Kidney (tissue), 14 donors: ENCODE results near the gene CLDN9. TPM values are rescaled to one million over a fixed set of nuclear protein-coding genes. Genes with fewer than 3 reads are reported as not detected.
A peak's percentile ranks its signal among the peaks of the same experiment; 100 is the strongest.

Experiments
- DNase-seq, 5 donors: peaks; one replicate each; pipeline ENCODE4 v3.0.0-alpha.2; 2013 to 2020
- FAIRE-seq: peaks from 2 replicates; lab custom pipeline; 2012; peaks lifted over from hg19 to GRCh38; lab: Jason Lieb, UNC
- H3K27ac ChIP-seq, 2 donors: one replicate each; pipeline ENCODE4 v1.7.0; 2013; ENCODE audit warnings: low read depth in 2 of 2, low read length in 2 of 2, inconsistent platforms in 1 of 2
- H3K27me3 ChIP-seq: one replicate; pipeline ENCODE4 v1.7.1; 2013; ENCODE audit warnings: low read length, inconsistent platforms; ENCODE audit not compliant: control insufficient read depth, insufficient read depth
- H3K36me3 ChIP-seq, 3 donors: one replicate each; pipeline versions ENCODE4 v1.7.0 to v1.7.1; 2013; ENCODE audit warnings: low read length in 3 of 3, control low read depth in 1 of 3, inconsistent platforms in 1 of 3; ENCODE audit not compliant: insufficient read depth in 3 of 3, control insufficient read depth in 2 of 3
- H3K4me1 ChIP-seq, 3 donors: one replicate each; pipeline versions ENCODE4 v1.7.0 to v1.7.1; 2013; ENCODE audit warnings: low read length in 3 of 3, inconsistent platforms in 1 of 3, low read depth in 1 of 3; ENCODE audit not compliant: control insufficient read depth in 2 of 3, insufficient read depth in 2 of 3
- H3K4me3 ChIP-seq, 3 donors: one replicate each; pipeline versions ENCODE4 v1.7.0 to v1.8.1; 2013; ENCODE audit warnings: low read length in 3 of 3, control low read depth in 1 of 3, inconsistent platforms in 1 of 3
- H3K9ac ChIP-seq, 3 donors: one replicate each; pipeline versions ENCODE4 v1.7.0 to v1.7.1; 2013; ENCODE audit warnings: low read length in 3 of 3, control low read depth in 1 of 3, inconsistent platforms in 1 of 3
- H3K9me3 ChIP-seq, 3 donors: one replicate each; pipeline versions ENCODE4 v1.7.0 to v1.7.1; 2013; ENCODE audit warnings: low read length in 3 of 3, control low read depth in 1 of 3, inconsistent platforms in 1 of 3; ENCODE audit not compliant: control insufficient read depth in 2 of 3, insufficient read depth in 1 of 3
- intact Hi-C: fragments of 100-400 bp; cut with DNase I; formaldehyde crosslinking; loops from one replicate; pipeline ENCODE4 v1.11.1; 2022
- polyA plus RNA-seq: library from polyadenylated mRNA; stranded (reverse); fragments of 350-450 nt; fragmentation: Illumina TruSeq; extraction: RNeasy Lipid Tissue Mini Kit (QIAGEN cat#74804); gene quantifications from one replicate; pipeline ENCODE4 v1.2.3, GENCODE V29; 2014; ENCODE audit warnings: low read depth, low replicate concordance; ENCODE audit not compliant: insufficient read depth
- total RNA-seq: library from RNA; stranded (reverse); fragmentation: NEBNext Ultra II Directional; extraction: Animal tissue kit (Norgen Biotek cat#: 25700); gene quantifications from one replicate; pipeline ENCODE4 v1.2.1, GENCODE V29; 2021
- TF ChIP-seq, protein P1 (sequence below): IDR thresholded peaks from 3 replicates; pipeline ENCODE4 v1.5.1; 2012; ENCODE audit warnings: mild to moderate bottlenecking, moderate library complexity, borderline replicate concordance; ENCODE audit not compliant: insufficient read depth; ENCODE audit errors: extremely low read depth
- donor health status: control.
- donor health status: control.
- donor health status: control.
- donor health status: control.
- donor health status: control.
- donor health status: DM: yes; HTN: yes; CAD: no.
- donor health status: Normal renal cell carcinoma (clear cell type).

The CLDN9 gene
- total and polyA plus RNA-seq, 2 donors from 2014 or later, result 0.60 TPM; not detected in 1

DNA sequence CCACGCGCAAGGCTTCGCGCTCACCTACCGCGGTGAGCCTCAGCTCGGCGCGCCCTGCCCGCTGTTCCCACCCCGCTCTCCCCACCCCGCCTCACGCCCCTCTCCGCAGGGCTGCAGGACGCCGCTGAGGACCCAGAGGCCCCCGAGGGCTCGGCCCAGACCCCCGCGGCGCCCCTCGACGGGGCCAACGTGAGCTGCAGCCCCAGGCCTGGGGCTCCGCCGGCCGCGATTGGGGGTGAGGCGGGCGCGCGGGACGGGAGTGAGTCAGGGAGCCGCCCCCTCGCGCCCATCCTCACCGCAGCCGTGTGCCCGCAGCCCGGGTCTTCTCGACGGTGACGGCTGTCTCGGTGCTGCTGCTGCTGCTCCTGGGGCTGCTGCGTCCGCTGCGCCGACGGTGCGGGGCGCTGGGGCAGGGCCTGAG, 45.5 kb upstream of the CLDN9 start:
- Histone ChIP-seq H3K4me1 (peaks cover 0 to 19% (median 0%) of the 10 kb centered on the region in 3 donors), H3K4me3 (no peak overlapping the region), H3K27me3 (peaks cover 15% of the 10 kb centered on the region), H3K9ac (no peak overlapping the region), H3K27ac (no peak overlapping the region), H3K36me3 (no peaks in the 10 kb centered on the region), H3K9me3 (no peaks in the 10 kb centered on the region)
- peak in 2 of 5 donors; percentile 56 to 71 for DNase-seq
- intact Hi-C loops, result no loop called here
- TF ChIP-seq, protein P1, sequence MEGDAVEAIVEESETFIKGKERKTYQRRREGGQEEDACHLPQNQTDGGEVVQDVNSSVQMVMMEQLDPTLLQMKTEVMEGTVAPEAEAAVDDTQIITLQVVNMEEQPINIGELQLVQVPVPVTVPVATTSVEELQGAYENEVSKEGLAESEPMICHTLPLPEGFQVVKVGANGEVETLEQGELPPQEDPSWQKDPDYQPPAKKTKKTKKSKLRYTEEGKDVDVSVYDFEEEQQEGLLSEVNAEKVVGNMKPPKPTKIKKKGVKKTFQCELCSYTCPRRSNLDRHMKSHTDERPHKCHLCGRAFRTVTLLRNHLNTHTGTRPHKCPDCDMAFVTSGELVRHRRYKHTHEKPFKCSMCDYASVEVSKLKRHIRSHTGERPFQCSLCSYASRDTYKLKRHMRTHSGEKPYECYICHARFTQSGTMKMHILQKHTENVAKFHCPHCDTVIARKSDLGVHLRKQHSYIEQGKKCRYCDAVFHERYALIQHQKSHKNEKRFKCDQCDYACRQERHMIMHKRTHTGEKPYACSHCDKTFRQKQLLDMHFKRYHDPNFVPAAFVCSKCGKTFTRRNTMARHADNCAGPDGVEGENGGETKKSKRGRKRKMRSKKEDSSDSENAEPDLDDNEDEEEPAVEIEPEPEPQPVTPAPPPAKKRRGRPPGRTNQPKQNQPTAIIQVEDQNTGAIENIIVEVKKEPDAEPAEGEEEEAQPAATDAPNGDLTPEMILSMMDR, result no peak
- no peak for FAIRE-seq

DNA sequence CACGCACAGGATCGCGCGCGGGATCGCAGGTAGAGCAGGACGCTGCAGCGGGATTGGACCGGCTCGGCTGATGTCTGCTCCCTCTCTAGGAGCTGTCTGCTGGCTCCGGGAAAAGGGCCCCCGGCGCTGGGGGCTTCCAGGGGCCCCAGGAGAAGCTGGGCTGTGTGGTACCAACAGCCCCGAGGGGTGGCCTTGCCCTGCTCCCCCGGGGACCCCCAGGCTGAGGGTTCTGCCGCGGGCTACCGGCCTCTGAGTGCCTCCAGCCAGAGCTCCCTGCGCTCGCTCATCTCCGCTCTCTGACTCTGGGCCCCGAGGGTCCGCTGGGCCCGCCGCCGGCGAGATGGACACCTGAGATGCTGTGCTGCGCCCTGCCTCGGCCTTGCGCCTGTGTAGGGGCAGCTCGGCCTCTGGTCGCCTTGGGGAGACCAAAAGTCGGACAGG, 45.0 kb upstream of the CLDN9 start:
- H3K27me3 ChIP-seq, result peaks cover 15% of the 10 kb centered on the region
- no peaks in the 10 kb centered on the region for H3K9me3 ChIP-seq
- TF ChIP-seq, protein P1, result no peak
- intact Hi-C loops, result no loop called here
- H3K36me3 ChIP-seq, result no peaks in the 10 kb centered on the region
- DNase-seq, result peak in 2 of 5 donors; percentile 65 to 78
- H3K9ac ChIP-seq, result no peak overlapping the region
- no peak overlapping the region for H3K27ac ChIP-seq
- H3K4me1 ChIP-seq, result peaks cover 0 to 19% (median 0%) of the 10 kb centered on the region in 3 donors
- no peak for FAIRE-seq
- H3K4me3 ChIP-seq, result no peak overlapping the region

DNA sequence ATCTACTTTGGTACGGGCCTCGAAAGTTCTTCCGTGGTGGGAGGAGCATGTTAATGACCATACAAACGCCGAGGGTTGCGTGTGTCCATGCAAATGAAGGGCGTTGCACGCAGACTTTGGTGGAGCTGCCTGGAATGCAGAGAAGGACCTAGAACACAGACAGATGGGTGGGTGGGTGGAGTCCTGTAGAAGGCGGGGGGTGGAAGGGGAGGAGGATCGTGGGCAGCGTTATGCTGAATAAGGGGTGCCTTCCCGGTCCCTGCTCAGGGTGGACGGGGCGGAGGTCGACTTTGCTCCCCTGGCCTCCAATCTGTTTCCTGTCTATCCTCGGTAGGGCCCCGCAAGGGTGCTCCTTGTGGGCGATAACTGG, 44.4 kb upstream of the CLDN9 start:
- TF ChIP-seq, protein P1, result no peak
- Histone ChIP-seq H3K9me3 (no peaks in the 10 kb centered on the region), H3K36me3 (no peaks in the 10 kb centered on the region), H3K4me1 (peaks cover 0 to 19% (median 0%) of the 10 kb centered on the region in 3 donors), H3K27ac (no peak overlapping the region), H3K4me3 (peak overlapping the region in 1 of 3 donors; percentile 68), H3K27me3 (peaks cover 15% of the 10 kb centered on the region), H3K9ac (no peak overlapping the region)
- intact Hi-C loops, result no loop called here
- DNase-seq, result no peak
- FAIRE-seq, result no peak
